ENCODE measurements around the gene NOL8. TPM values are rescaled to one million over a fixed set of nuclear protein-coding genes. Genes with fewer than 3 reads are reported as not detected.

Gene NOL8
- total RNA-seq, 1 experiment from 2014 or later, result 48.2 TPM

DNA sequence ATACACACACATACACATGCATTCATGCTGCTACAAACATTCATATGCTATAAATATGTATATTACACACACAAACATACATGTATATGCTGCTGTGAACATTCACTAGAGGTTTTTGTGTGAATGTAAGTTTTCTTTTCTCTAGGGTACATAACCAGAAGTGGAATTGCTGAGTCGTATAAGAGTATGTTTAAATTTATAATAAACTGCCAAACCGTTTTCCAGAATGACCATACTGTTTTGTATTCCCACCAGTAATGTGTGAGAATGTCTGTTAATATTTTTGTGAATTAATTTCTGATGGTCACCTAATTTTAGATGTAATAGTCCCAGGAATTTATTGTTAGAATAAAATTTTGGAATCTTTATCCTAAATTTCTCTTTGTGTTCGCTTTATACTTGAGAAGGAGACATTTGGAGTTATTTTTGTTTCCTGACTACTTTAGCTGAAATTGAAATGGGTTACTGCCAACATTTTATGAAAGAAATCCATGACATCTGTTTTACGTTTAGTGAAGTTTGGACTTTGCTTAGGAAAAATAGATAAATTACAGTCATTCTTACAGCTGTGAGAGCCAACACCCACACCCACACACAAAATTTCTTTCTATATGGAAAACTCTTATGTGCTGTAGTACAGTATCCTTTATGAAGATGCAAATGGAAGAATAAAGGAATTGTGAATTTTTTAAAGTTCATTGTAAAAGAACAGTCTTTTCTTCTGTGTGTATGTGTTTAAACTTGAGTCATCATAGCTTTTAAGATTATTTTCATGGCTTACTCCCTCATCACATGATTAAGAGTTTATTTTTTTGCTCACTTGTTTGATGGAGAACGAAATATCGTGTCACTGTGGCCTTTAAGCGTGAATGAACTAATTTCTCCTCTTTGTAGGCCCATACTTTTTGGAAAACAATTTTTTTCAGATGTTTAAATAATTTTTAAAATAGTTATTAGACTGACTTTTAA lies 24.9 kb upstream of the NOL8 start:
- ATAC-seq, result no peak
- Histone ChIP-seq H3K36me3 (ENCODE audit: control insufficient read depth in 1 of 2, insufficient read depth in 2 of 2, low read length in 2 of 2) (no peaks in the 10 kb centered on the region), H2AFZ (ENCODE audit: low read depth, low read length, poor library complexity, severe bottlenecking) (no peak overlapping the region), H3K4me3 (replicated peaks in 1 of 2; ENCODE audit: low read depth in 1 of 2, low read length in 2 of 2) (no peak overlapping the region), H3K4me1 (ENCODE audit: control insufficient read depth in 1 of 2, insufficient read depth in 2 of 2, low read length in 2 of 2) (no peaks in the 10 kb centered on the region), H3K79me2 (ENCODE audit: insufficient read depth, low read length) (no peaks in the 10 kb centered on the region), H4K20me1 (ENCODE audit: insufficient read depth) (no peaks in the 10 kb centered on the region), H3K27ac (ENCODE audit: low read depth, low read length) (no peak overlapping the region), H3K4me2 (ENCODE audit: low read length) (no peak overlapping the region), H3K9ac (ENCODE audit: low read length) (no peak overlapping the region), H3K9me2 (ENCODE audit: insufficient read depth) (no peaks in the 10 kb centered on the region), H3K27me3 (ENCODE audit: insufficient read depth, low read length) (no peaks in the 10 kb centered on the region), H3K9me3 (ENCODE audit: control insufficient read depth in 1 of 2, insufficient read depth in 1 of 2, low read depth in 1 of 2, low read length in 2 of 2) (no peaks in the 10 kb centered on the region)
- CTCF ChIA-PET, result no interaction called here
- BruUV-seq (replicated peaks), result no TSS peak
- intact Hi-C loops (cut with micrococcal nuclease), result no loop called here
- DNase-seq (ENCODE audit: low read depth, low spot score), result no peak
- RAD21 ChIA-PET (ENCODE audit: low non-redundant PET in 1 of 2, low total read pairs in 2 of 2, uncharacterized antibody in 2 of 2, unreplicated experiment in 2 of 2), result no interaction called here
- no peak for TF ChIP-seq CEBPB (IDR thresholded peaks at IDR 0.05; ENCODE audit: low read depth)
- POLR2A ChIA-PET, result interaction anchor here (0.7 kb wide), 1 partner anchor 16 kb away, joined by 3 read pairs; no protein-coding TSS in a partner anchor

DNA sequence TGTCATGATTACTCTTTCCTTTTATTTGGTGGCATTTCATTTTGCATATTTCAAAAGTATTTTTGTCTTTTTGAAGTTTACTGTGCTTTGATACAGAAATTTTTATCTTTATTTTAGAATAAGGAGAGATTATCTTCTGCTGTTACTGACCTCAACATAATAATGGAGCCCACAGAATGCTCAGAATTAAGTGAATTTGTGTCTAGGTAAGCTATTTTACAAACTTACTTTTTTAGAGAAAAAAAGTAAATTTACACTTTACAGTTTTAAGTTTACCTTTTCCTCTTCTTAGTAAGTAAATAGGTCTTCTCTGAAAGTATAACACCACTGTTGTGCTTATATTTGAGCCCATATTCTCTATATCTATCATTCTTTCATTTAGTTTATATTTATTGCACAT lies 20.4 kb upstream of the NOL8 start:
- H3K79me2 ChIP-seq (ENCODE audit: insufficient read depth, low read length), result no peaks in the 10 kb centered on the region
- H3K36me3 ChIP-seq (ENCODE audit: control insufficient read depth in 1 of 2, insufficient read depth in 2 of 2, low read length in 2 of 2), result no peaks in the 10 kb centered on the region; a peak in 1 of 4 replicates
- H3K4me2 ChIP-seq (ENCODE audit: low read length), result no peak overlapping the region
- CTCF ChIA-PET, result no interaction called here
- H3K9ac ChIP-seq (ENCODE audit: low read length), result no peak overlapping the region
- no TSS peak for BruUV-seq (replicated peaks)
- H3K27me3 ChIP-seq (ENCODE audit: insufficient read depth, low read length), result no peaks in the 10 kb centered on the region
- H3K9me2 ChIP-seq (ENCODE audit: insufficient read depth), result no peaks in the 10 kb centered on the region
- POLR2A ChIA-PET, result no interaction called here
- H2AFZ ChIP-seq (ENCODE audit: low read depth, low read length, poor library complexity, severe bottlenecking), result no peak overlapping the region
- RAD21 ChIA-PET (ENCODE audit: low non-redundant PET in 1 of 2, low total read pairs in 2 of 2, uncharacterized antibody in 2 of 2, unreplicated experiment in 2 of 2), result no interaction called here
- intact Hi-C loops (cut with micrococcal nuclease), result no loop called here
- H3K4me1 ChIP-seq (ENCODE audit: control insufficient read depth in 1 of 2, insufficient read depth in 2 of 2, low read length in 2 of 2), result no peaks in the 10 kb centered on the region
- peaks cover 0 to 4% of the 10 kb centered on the region in 2 experiments; a peak in 1 of 4 replicates for H3K9me3 ChIP-seq (ENCODE audit: control insufficient read depth in 1 of 2, insufficient read depth in 1 of 2, low read depth in 1 of 2, low read length in 2 of 2)
- no peak overlapping the region for H3K27ac ChIP-seq (ENCODE audit: low read depth, low read length)
- ATAC-seq (no peak), DNase-seq (ENCODE audit: low read depth, low spot score) (no peak)
- no peaks in the 10 kb centered on the region for H4K20me1 ChIP-seq (ENCODE audit: insufficient read depth)
- no peak overlapping the region for H3K4me3 ChIP-seq (replicated peaks in 1 of 2; ENCODE audit: low read depth in 1 of 2, low read length in 2 of 2)
- no peak for TF ChIP-seq POLR2AphosphoS5 (IDR thresholded peaks at IDR 0.05; ENCODE audit: low read depth, low read length)
- TF ChIP-seq EZH2phosphoT487 (IDR thresholded peaks at IDR 0.05; ENCODE audit: borderline replicate concordance), result no peak
- TF ChIP-seq SRF (IDR thresholded peaks at IDR 0.05; ENCODE audit: low read depth), result no peak
- TF ChIP-seq SIN3A (IDR thresholded peaks at IDR 0.05; ENCODE audit: low read depth), result no peak
- no peak for TF ChIP-seq CEBPB (IDR thresholded peaks at IDR 0.05; ENCODE audit: low read depth)
- TF ChIP-seq ZNF274 (IDR thresholded peaks at IDR 0.05; ENCODE audit: low read depth, low read length), result no peak
- no peak for TF ChIP-seq TCF7L2 (IDR thresholded peaks at IDR 0.05; ENCODE audit: borderline replicate concordance, extremely low read depth, insufficient read depth, insufficient read length)
- TF ChIP-seq JUND (IDR thresholded peaks at IDR 0.05), result no peak
- TF ChIP-seq ELF1 (IDR thresholded peaks at IDR 0.05; ENCODE audit: borderline replicate concordance, low read depth), result no peak
- TF ChIP-seq, protein P1, sequence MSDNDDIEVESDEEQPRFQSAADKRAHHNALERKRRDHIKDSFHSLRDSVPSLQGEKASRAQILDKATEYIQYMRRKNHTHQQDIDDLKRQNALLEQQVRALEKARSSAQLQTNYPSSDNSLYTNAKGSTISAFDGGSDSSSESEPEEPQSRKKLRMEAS (IDR thresholded peaks at IDR 0.05), result no peak
- TF ChIP-seq EGR1 (IDR thresholded peaks at IDR 0.05; ENCODE audit: low read depth), result no peak
- TF ChIP-seq, protein P2, sequence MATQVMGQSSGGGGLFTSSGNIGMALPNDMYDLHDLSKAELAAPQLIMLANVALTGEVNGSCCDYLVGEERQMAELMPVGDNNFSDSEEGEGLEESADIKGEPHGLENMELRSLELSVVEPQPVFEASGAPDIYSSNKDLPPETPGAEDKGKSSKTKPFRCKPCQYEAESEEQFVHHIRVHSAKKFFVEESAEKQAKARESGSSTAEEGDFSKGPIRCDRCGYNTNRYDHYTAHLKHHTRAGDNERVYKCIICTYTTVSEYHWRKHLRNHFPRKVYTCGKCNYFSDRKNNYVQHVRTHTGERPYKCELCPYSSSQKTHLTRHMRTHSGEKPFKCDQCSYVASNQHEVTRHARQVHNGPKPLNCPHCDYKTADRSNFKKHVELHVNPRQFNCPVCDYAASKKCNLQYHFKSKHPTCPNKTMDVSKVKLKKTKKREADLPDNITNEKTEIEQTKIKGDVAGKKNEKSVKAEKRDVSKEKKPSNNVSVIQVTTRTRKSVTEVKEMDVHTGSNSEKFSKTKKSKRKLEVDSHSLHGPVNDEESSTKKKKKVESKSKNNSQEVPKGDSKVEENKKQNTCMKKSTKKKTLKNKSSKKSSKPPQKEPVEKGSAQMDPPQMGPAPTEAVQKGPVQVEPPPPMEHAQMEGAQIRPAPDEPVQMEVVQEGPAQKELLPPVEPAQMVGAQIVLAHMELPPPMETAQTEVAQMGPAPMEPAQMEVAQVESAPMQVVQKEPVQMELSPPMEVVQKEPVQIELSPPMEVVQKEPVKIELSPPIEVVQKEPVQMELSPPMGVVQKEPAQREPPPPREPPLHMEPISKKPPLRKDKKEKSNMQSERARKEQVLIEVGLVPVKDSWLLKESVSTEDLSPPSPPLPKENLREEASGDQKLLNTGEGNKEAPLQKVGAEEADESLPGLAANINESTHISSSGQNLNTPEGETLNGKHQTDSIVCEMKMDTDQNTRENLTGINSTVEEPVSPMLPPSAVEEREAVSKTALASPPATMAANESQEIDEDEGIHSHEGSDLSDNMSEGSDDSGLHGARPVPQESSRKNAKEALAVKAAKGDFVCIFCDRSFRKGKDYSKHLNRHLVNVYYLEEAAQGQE (IDR thresholded peaks at IDR 0.05; ENCODE audit: low read depth), result no peak
- no peak for TF ChIP-seq SP1 (IDR thresholded peaks at IDR 0.05; ENCODE audit: low read depth)
- TF ChIP-seq, protein P3, sequence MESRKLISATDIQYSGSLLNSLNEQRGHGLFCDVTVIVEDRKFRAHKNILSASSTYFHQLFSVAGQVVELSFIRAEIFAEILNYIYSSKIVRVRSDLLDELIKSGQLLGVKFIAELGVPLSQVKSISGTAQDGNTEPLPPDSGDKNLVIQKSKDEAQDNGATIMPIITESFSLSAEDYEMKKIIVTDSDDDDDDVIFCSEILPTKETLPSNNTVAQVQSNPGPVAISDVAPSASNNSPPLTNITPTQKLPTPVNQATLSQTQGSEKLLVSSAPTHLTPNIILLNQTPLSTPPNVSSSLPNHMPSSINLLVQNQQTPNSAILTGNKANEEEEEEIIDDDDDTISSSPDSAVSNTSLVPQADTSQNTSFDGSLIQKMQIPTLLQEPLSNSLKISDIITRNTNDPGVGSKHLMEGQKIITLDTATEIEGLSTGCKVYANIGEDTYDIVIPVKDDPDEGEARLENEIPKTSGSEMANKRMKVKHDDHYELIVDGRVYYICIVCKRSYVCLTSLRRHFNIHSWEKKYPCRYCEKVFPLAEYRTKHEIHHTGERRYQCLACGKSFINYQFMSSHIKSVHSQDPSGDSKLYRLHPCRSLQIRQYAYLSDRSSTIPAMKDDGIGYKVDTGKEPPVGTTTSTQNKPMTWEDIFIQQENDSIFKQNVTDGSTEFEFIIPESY (IDR thresholded peaks at IDR 0.05; ENCODE audit: extremely low read depth, insufficient replicate concordance, low read length), result no peak

Measured in HCT116 (cell line).